HepG2 (cell line): ENCODE data around the gene SLC4A9.

Experiments
- AHDC1 ChIP-seq: sonication (generic); formaldehyde crosslinking; IDR thresholded peaks from 2 replicates; pipeline ENCODE4 v1.5.1; 2020; ENCODE audit warnings: mild to moderate bottlenecking, missing genetic modification reagents, borderline replicate concordance
- CTCF ChIP-seq: sonication (generic); formaldehyde crosslinking; IDR thresholded peaks from 2 replicates; pipeline ENCODE4 v1.5.0; 2020; ENCODE audit warnings: mild to moderate bottlenecking, missing genetic modification reagents, moderate library complexity
- FOSL1 ChIP-seq: sonication (generic); formaldehyde crosslinking; IDR thresholded peaks from 2 replicates; pipeline ENCODE4 v1.9.0; 2021; ENCODE audit warnings: missing genetic modification reagents, borderline replicate concordance
- HDAC6 ChIP-seq: fragments of 200-600 bp; sonication (generic); IDR thresholded peaks from 2 replicates; pipeline ENCODE4 v1.7.0; 2017; ENCODE audit warnings: mild to moderate bottlenecking, antibody characterized with exemption, low read length, low read depth
- HOXA9 ChIP-seq: sonication (generic); formaldehyde crosslinking; IDR thresholded peaks from 2 replicates; pipeline ENCODE4 v1.8.1; 2022; ENCODE audit warnings: missing genetic modification reagents, mild to moderate bottlenecking, moderate library complexity, borderline replicate concordance
- NR2C2 ChIP-seq: sonication (generic); formaldehyde crosslinking; IDR thresholded peaks from 2 replicates; pipeline ENCODE4 v1.4.0; 2020; ENCODE audit warnings: missing genetic modification reagents, mild to moderate bottlenecking, moderate library complexity, borderline replicate concordance
- PAF1 ChIP-seq: IDR thresholded peaks from 2 replicates; pipeline ENCODE4 v1.6.1; 2016; ENCODE audit warnings: missing genetic modification reagents, missing compliant biosample characterization
- SRSF9 ChIP-seq: fragments of 200-400 bp; formaldehyde crosslinking; IDR thresholded peaks from 2 replicates; pipeline ENCODE4 v1.6.1; 2018; ENCODE audit warnings: borderline replicate concordance, mild to moderate bottlenecking, low read depth, low read length; ENCODE audit not compliant: insufficient read depth, poor library complexity, severe bottlenecking
- TCF7L2 ChIP-seq: IDR thresholded peaks from 2 replicates; pipeline ENCODE4 v1.6.1; 2011; ENCODE audit warnings: mild to moderate bottlenecking, low read depth, low read length, moderate library complexity
- ZNF362 ChIP-seq: sonication (generic); formaldehyde crosslinking; IDR thresholded peaks from 2 replicates; pipeline ENCODE4 v1.4.0; 2020; ENCODE audit warnings: missing genetic modification reagents, mild to moderate bottlenecking, borderline replicate concordance

- TF ChIP-seq ZNF362 (no peak), NR2C2 (CRISPR knock-in tag) (no peak), SRSF9 (no peak), HDAC6 (no peak), AHDC1 (CRISPR knock-in tag) (no peak), HOXA9 (CRISPR knock-in tag) (no peak), TCF7L2 (no peak), PAF1 (CRISPR knock-in tag) (no peak), FOSL1 (CRISPR knock-in tag) (no peak), CTCF (CRISPR knock-in tag) (no peak)
These were observed 20.4 kb upstream of the SLC4A9 start for GRCh38 chr5:140339636-140340035.
